GM12872 (cell line): ENCODE data around the gene TIGIT.
A peak's percentile ranks its signal among the peaks of the same experiment; 100 is the strongest.

Experiments
- TF ChIP-seq, protein P1 (sequence below): IDR thresholded peaks from 3 replicates; pipeline ENCODE4 v1.5.1; 2011; ENCODE audit warnings: low read depth, mild to moderate bottlenecking, low read length, moderate library complexity; ENCODE audit not compliant: insufficient read depth

TIGIT gene

DNA sequence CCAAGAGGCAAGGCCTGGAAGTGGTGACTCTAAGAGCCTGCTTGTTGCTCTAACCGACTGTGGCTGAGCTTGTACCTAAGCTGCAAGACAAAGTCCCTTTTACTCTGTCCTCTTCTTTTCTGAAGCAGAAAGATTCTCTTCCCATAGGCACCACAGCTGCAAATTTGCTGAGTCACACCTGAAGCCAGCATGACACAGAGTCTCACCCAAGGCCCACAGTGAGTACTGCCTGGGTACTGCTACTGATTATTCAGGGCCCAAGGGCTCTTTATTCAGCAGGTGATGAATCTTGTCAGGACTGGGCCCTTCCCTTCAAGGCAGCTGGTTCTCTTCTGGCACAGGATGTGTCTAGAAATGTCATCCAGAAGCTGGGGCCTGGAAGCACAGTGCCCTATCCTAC lies 18.9 kb upstream of the TIGIT start:
- TF ChIP-seq, protein P1, sequence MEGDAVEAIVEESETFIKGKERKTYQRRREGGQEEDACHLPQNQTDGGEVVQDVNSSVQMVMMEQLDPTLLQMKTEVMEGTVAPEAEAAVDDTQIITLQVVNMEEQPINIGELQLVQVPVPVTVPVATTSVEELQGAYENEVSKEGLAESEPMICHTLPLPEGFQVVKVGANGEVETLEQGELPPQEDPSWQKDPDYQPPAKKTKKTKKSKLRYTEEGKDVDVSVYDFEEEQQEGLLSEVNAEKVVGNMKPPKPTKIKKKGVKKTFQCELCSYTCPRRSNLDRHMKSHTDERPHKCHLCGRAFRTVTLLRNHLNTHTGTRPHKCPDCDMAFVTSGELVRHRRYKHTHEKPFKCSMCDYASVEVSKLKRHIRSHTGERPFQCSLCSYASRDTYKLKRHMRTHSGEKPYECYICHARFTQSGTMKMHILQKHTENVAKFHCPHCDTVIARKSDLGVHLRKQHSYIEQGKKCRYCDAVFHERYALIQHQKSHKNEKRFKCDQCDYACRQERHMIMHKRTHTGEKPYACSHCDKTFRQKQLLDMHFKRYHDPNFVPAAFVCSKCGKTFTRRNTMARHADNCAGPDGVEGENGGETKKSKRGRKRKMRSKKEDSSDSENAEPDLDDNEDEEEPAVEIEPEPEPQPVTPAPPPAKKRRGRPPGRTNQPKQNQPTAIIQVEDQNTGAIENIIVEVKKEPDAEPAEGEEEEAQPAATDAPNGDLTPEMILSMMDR, result no peak

GRCh38 chr3:114284644-114285043 lies 9.2 kb upstream of the TIGIT start:
- TF ChIP-seq, protein P1, result no peak

GRCh38 chr3:114285648-114286230 lies 8.1 kb upstream of the TIGIT start:
- TF ChIP-seq, protein P1, result no peak

GRCh38 chr3:114286266-114286665 lies 7.6 kb upstream of the TIGIT start:
- TF ChIP-seq, protein P1, result no peak

DNA sequence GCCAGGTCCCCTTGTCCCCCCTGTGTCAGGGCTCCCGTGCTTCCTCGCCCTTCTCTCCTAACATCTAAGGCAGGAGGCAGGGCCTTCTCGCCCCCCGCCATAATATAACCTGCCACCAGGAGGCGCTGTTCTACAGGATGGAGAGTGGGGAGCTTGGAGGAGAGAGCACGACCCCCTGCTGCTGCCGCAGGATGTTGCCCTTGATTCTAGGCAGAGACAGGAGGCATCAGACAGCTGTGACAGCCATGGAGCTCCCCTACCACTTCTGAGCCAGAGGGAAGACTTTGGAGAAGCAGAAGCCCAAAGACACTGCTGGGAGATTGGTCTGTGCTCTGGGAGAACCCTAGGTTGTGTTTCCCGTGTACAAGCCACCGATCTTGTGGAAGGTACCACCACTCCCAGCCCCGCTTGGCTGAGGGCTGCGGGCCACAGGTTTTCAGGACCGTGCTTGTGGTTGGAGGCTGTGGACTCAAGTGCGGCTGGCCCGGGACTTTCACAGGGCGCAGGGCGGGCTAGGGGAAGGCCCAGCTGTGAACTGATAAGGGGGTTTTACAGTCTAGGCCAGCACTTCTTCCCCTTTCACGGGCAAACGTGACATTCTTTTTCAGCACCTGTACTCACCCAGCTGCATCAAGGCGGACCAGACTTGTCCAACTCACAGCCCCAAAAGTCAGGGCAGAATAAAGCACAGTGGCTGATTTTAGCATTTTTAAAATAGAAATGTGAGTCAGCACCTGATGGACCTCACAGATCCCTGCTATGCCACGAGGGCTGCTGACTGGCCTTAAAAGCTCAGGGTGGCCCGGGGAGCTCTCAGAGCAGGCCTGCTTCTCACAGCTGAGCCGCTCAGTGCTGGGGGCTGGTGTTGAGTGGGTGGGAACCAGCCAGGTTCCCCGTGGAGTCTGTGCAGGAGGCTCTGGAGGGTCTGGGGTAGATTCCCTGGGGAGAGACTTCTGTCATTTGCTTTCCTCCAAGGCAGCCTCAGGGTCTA lies 2.6 kb upstream of the TIGIT start:
- TF ChIP-seq, protein P1, result peak; percentile 95

DNA sequence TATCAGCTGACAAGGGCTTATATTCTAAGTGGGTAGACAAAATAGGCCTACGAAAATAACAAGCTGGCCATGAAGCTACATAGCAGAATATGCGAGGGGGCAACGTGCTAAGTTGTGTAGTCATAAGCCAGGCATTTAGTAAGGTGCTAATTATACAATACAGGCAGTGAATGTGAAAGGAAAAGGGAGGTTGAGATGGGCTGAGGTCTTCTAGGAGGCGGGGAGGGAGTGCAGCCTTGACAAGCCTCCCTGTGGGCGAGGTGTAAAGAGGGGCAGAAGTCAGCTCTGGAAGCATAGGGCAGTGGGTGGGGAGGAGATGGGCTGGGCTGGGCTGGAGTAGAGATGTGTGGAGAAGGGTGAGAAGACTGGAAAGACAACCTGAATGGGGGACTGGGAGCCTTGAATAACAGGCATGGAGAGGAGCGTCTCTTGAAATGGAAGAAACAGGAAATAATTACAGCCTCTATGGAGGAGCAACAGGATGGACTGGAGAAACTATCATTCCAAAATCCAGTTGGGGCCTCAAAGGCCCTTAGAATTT lies 1.2 kb downstream of the TIGIT start:
- TF ChIP-seq, protein P1, result no peak

GRCh38 chr3:114295946-114296345 lies 2.1 kb downstream of the TIGIT start:
- TF ChIP-seq, protein P1, result no peak
